Fibroblast of pulmonary artery (primary cell): ENCODE results near the gene DCAF8.

Source experiments
- DNase-seq: peaks from one replicate; pipeline ENCODE4 v3.0.0-alpha.2; 2010; ENCODE audit warnings: low read depth
- H3K4me3 ChIP-seq: replicated peaks from 2 replicates; pipeline ENCODE4 v1.5.1; 2011; ENCODE audit warnings: low read depth, mild to moderate bottlenecking, control low read depth, low read length, moderate library complexity
- CTCF ChIP-seq: IDR thresholded peaks from 2 replicates; pipeline ENCODE4 v1.5.1; 2011; ENCODE audit warnings: mild to moderate bottlenecking, control low read depth, low read length, inconsistent platforms; ENCODE audit errors: missing control alignments

DCAF8 gene

GRCh38 chr1:160171980-160172379 is 90.4 kb downstream of the DCAF8 start:
- no peak overlapping the region for H3K4me3 ChIP-seq
- DNase-seq: no peak
- TF ChIP-seq CTCF: no peak

- no peak overlapping the region for H3K4me3 ChIP-seq
- TF ChIP-seq CTCF: no peak
- DNase-seq: no peak
Measured at GRCh38 chr1:160171354-160171753, 91.0 kb downstream of the DCAF8 start.

GRCh38 chr1:160169553-160170399 is 92.6 kb downstream of the DCAF8 start:
- H3K4me3 ChIP-seq: no peak overlapping the region
- no peak for DNase-seq
- TF ChIP-seq CTCF: no peak

- H3K4me3 ChIP-seq: no peak overlapping the region
- TF ChIP-seq CTCF: no peak
- no peak for DNase-seq
Measured at GRCh38 chr1:160168609-160169369, 93.6 kb downstream of the DCAF8 start.

- DNase-seq: no peak
- H3K4me3 ChIP-seq: no peak overlapping the region
- TF ChIP-seq CTCF: no peak
Measured at GRCh38 chr1:160168016-160168415, 94.3 kb downstream of the DCAF8 start.

- TF ChIP-seq CTCF: no peak
- no peak for DNase-seq
- no peak overlapping the region for H3K4me3 ChIP-seq
Measured at GRCh38 chr1:160167580-160167979, 94.8 kb downstream of the DCAF8 start.
